Activated CD4-positive, alpha-beta memory T cell treated with anti-CD3 and anti-CD28 coated beads, Interleukin-2, amount 10 ng/mL, durations not matched to agents 7 days and 5 days (primary cell): ENCODE measurements around the gene TPK1. TPM values are rescaled to one million over a fixed set of nuclear protein-coding genes. Genes with fewer than 3 reads are reported as not detected.

ENCODE experiments used
- CTCF ChIA-PET: fragments of 350-600 bp; sonication (Branson Sonifier 250); formaldehyde crosslinking; loops from one replicate; lab custom pipeline; 2021; ENCODE audit warnings: antibody characterized with exemption, inconsistent platforms; lab: Charles Lee
- POLR2A ChIA-PET: fragments of 350-600 bp; sonication (Branson Sonifier 250); formaldehyde crosslinking; loops from one replicate; lab custom pipeline; 2021; ENCODE audit warnings: antibody characterized with exemption; lab: Charles Lee
- DNase-seq: peaks from one replicate; pipeline ENCODE4 v3.0.0-alpha.2; 2020
- H3K27ac Mint-ChIP-seq: one replicate; pipeline ENCODE4 v1.8.0; 2021; ENCODE audit warnings: mild to moderate bottlenecking, mixed read lengths
- H3K27me3 Mint-ChIP-seq: one replicate; pipeline ENCODE4 v1.8.0; 2021; ENCODE audit warnings: mixed read lengths
- H3K36me3 Mint-ChIP-seq: one replicate; pipeline ENCODE4 v1.8.0; 2021; ENCODE audit warnings: low read depth, mixed read lengths
- H3K4me1 Mint-ChIP-seq: one replicate; pipeline ENCODE4 v1.8.0; 2021; ENCODE audit warnings: mixed read lengths
- H3K4me3 Mint-ChIP-seq: one replicate; pipeline ENCODE4 v1.8.0; 2021; ENCODE audit warnings: mild to moderate bottlenecking, mixed read lengths
- H3K9me3 Mint-ChIP-seq: one replicate; pipeline ENCODE4 v1.8.0; 2021; ENCODE audit warnings: mixed read lengths
- total RNA-seq, 2 experiments: library from RNA; stranded (reverse); gene quantifications; one replicate each; pipeline ENCODE4 v1.2.3, GENCODE V29; 2021

The TPK1 gene
- total RNA-seq, 2 experiments from 2014 or later = 16.7 to 18.5 TPM

DNA sequence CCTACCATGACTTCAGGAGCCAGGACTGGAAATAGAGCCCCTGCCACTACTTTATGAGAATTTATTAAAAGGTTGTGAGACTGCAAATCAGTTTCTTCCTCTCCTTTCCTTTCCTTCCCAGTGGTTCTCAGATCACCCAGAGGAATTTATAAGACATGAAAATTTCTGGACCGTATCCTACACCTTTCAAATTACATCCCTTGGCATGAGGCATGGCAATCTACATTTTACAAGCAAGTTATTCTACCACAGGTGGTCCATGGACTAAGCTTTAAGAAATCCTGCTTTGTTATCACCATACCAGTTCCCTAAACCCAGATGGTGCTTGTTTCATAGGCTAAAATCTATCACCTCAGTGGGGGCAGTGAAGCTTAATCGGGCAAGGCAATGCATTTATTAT is 66.5 kb downstream of the TPK1 start:
- no peaks in the 10 kb centered on the region for H3K4me1 Mint-ChIP-seq
- no peaks in the 10 kb centered on the region for H3K9me3 Mint-ChIP-seq
- no peaks in the 10 kb centered on the region for H3K36me3 Mint-ChIP-seq
- no peaks in the 10 kb centered on the region for H3K27me3 Mint-ChIP-seq
- H3K4me3 Mint-ChIP-seq = no peak overlapping the region
- ChIA-PET CTCF (no interaction called here), POLR2A (no interaction called here)
- no peak for DNase-seq
- no peak overlapping the region for H3K27ac Mint-ChIP-seq

DNA sequence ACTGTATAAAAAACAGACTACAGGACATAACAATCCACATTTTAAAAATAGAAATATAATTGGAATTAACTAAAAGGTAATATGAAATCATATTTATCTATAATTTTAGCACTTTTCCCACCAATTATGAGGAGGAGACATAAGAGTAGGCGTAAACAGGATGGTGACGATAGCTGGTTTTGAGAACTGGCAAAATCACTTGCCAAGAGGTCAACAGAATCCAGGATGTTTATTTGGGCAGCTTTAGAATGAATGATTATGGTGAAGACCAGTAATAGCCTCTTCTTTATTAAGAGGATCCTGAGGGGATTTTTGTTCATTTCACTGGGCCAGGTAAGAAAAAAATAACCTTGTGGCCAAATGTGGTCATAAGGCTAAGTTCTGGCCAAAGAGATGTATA is 67.2 kb downstream of the TPK1 start:
- Mint-ChIP-seq H3K4me3 (no peak overlapping the region), H3K9me3 (no peaks in the 10 kb centered on the region), H3K4me1 (no peaks in the 10 kb centered on the region), H3K27ac (no peak overlapping the region), H3K36me3 (peaks cover 3% of the 10 kb centered on the region), H3K27me3 (no peaks in the 10 kb centered on the region)
- ChIA-PET CTCF (interaction anchor here (1.0 kb wide), 1 partner anchor 31 kb away, joined by 4 read pairs; no protein-coding TSS in a partner anchor), POLR2A (no interaction called here)
- DNase-seq = no peak

DNA sequence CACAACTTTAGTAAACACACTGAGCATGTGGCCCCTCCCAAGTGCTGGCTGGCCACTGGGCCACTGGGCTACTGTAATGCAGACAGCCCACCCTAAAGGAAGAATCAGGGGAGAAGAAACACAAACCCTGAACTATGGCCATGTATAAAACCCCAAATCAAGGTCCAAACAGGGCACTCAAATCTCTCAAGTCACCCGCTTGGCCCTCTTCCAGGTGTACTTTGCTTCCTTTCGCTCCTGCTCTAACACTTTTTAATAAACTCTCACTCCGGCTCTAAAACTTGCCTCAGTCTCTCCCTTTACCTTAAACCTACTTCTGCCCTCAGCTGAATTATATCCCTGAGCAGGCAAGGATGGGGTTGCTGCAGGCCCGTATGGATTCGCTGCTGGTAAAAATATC is 72.6 kb downstream of the TPK1 start:
- ChIA-PET CTCF (no interaction called here), POLR2A (no interaction called here)
- no peaks in the 10 kb centered on the region for H3K9me3 Mint-ChIP-seq
- no peaks in the 10 kb centered on the region for H3K4me1 Mint-ChIP-seq
- no peak overlapping the region for H3K27ac Mint-ChIP-seq
- H3K27me3 Mint-ChIP-seq = no peaks in the 10 kb centered on the region
- H3K4me3 Mint-ChIP-seq = no peak overlapping the region
- H3K36me3 Mint-ChIP-seq = peaks cover 6% of the 10 kb centered on the region
- no peak for DNase-seq

DNA sequence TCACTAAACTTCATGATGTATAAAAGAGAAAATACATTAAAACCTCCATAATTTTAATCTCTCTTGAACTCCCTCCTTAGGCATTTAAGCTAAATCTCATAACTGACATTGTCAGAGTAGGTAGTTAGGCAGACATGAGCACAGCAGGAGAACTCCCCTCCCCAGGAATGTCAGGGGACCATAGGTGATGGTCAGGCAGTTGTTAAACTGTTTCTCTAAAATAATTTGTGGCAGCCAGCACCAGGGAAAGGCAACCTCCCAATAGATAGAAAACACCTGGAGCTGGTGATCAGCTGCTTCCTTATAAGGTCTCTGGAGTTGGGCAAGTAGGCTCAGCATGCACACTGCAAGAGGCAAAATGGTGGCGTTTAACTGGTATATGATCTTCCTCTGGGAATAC is 73.0 kb downstream of the TPK1 start:
- ChIA-PET POLR2A (no interaction called here), CTCF (no interaction called here)
- H3K9me3 Mint-ChIP-seq = no peaks in the 10 kb centered on the region
- H3K4me1 Mint-ChIP-seq = no peaks in the 10 kb centered on the region
- peaks cover 6% of the 10 kb centered on the region for H3K36me3 Mint-ChIP-seq
- H3K4me3 Mint-ChIP-seq = no peak overlapping the region
- DNase-seq = no peak
- no peaks in the 10 kb centered on the region for H3K27me3 Mint-ChIP-seq
- no peak overlapping the region for H3K27ac Mint-ChIP-seq

DNA sequence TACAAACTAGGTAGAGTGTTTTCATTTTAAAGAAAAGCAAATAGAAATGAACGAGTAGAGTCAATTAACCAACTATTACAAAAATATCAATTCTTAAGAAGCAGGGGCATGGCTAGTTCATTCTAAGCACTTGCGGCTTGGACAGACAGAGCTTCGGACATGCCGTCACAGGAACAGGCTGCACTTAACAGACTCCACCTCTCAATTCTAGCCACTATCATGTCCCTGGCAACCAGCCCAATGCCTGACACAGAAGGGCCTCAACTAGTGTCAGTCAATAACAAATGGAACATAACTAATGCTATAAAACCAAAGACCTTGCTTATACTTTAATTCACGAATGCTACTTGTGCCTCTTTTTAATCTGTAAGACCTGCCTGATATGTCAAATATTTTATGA is 74.4 kb downstream of the TPK1 start:
- H3K4me1 Mint-ChIP-seq = no peaks in the 10 kb centered on the region
- DNase-seq = no peak
- no peaks in the 10 kb centered on the region for H3K9me3 Mint-ChIP-seq
- no peaks in the 10 kb centered on the region for H3K27me3 Mint-ChIP-seq
- no peak overlapping the region for H3K27ac Mint-ChIP-seq
- H3K4me3 Mint-ChIP-seq = no peak overlapping the region
- CTCF ChIA-PET = no interaction called here
- H3K36me3 Mint-ChIP-seq = peaks cover 9% of the 10 kb centered on the region
- POLR2A ChIA-PET = no interaction called here

DNA sequence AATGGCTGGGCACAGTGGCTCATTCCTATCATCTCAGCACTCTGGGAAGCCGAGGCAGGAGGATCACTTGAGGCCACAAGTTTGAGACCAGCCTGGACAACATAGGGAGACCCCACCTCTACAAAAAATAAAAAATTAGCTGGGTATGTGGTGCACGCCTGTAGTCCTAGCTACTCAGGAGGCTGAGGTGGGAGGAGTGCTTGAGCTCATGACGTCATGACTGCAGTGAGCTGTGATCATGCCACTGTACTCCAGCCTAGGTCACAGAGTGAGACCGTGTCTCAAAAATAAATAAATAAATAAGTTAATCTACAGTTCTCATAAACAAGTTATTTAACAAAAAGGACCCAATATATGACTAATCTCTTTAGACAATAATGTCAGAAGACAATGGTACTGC is 76.2 kb downstream of the TPK1 start:
- POLR2A ChIA-PET = no interaction called here
- no peaks in the 10 kb centered on the region for H3K27me3 Mint-ChIP-seq
- no peak for DNase-seq
- CTCF ChIA-PET = no interaction called here
- H3K4me3 Mint-ChIP-seq = no peak overlapping the region
- H3K9me3 Mint-ChIP-seq = peaks cover 3% of the 10 kb centered on the region
- H3K36me3 Mint-ChIP-seq = peaks cover 9% of the 10 kb centered on the region
- no peak overlapping the region for H3K27ac Mint-ChIP-seq
- H3K4me1 Mint-ChIP-seq = no peaks in the 10 kb centered on the region

DNA sequence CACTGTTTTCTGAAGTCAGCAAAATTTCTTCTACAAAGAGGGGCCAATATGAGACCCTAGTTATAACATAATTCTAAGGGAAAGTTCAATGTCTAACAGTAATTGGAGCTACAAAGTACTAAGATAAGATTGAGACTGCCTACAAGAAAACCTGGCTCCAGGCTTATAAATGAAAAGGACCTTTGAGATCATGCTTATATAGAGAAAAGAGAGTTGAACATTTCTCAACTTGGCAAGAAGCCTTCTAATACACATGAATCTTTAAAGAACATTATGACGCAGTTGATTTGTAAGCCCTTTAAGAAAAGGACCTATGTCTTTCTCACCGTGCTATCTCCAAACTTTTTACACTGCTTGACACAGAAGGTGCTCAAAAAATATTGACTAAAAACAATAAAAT is 87.9 kb downstream of the TPK1 start:
- Mint-ChIP-seq H3K27me3 (no peaks in the 10 kb centered on the region), H3K36me3 (peaks cover 3% of the 10 kb centered on the region), H3K4me1 (no peaks in the 10 kb centered on the region), H3K27ac (no peak overlapping the region), H3K4me3 (no peak overlapping the region), H3K9me3 (peaks cover 2% of the 10 kb centered on the region)
- no peak for DNase-seq
- ChIA-PET CTCF (no interaction called here), POLR2A (no interaction called here)

DNA sequence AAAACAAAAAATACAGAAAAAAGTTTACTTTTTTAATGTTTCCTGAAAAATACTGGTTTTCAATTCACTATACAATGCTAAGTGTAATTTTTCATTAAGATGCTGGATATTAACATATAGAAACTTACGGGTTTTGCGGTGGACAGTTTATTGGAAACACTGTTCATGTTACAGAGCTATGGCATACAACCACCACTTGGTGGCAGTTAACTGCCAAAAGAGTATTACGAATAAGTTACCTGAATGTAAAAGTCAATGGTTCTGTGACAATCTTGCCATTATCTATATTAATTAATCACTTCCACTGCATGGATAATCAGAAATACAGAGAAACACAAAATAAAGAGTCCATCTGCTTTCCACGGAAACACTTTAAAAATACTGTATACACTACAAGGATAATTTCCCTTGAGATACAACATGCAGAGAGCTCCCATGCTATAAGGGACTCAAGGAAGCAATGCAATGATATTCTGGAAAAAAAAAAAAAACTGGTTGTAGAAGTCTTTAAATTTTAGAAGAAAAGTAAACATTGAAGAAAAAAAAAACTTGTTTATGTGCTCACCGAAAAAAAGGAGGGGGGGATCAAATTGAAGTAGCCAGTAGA is 97.0 kb downstream of the TPK1 start:
- ChIA-PET POLR2A (interaction anchor here (1.7 kb wide), 1 partner anchor 97 kb away, joined by 11 read pairs; the partner anchor contains the start of gene TPK1), CTCF (interaction anchor here (0.6 to 3.2 kb wide), 9 partner anchors 9 to 240 kb away, joined by 3 to 12 read pairs (median 4); partner anchors contain the start of gene TPK1)
- H3K4me3 Mint-ChIP-seq = no peak overlapping the region
- no peak overlapping the region for H3K27ac Mint-ChIP-seq
- no peaks in the 10 kb centered on the region for H3K36me3 Mint-ChIP-seq
- H3K27me3 Mint-ChIP-seq = no peaks in the 10 kb centered on the region
- H3K9me3 Mint-ChIP-seq = no peaks in the 10 kb centered on the region
- H3K4me1 Mint-ChIP-seq = peaks cover 2% of the 10 kb centered on the region
- no peak for DNase-seq

DNA sequence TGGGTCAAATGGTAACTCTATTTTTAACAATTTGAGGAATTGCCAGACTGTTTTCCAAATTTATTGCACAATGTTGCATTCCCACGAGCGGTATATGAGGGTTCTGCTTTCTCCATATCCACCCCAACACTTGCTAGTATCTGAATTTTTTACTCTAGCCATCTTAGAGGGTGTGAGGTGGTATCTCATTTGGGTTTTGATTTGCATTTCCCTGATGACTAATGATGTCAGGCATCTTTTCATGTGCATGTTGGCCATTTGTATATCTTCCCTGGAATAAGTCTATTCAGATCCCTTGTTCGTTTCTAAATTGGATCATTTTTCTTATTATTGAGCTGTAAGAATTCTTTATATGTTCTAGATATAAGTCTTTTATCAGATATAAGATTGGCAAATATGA is 97.7 kb downstream of the TPK1 start:
- no peaks in the 10 kb centered on the region for H3K9me3 Mint-ChIP-seq
- POLR2A ChIA-PET = interaction anchor here (1.7 kb wide), 1 partner anchor 97 kb away, joined by 11 read pairs; the partner anchor contains the start of gene TPK1
- no peak for DNase-seq
- H3K27ac Mint-ChIP-seq = no peak overlapping the region
- CTCF ChIA-PET = interaction anchor here (0.7 to 3.2 kb wide), 9 partner anchors 8 to 240 kb away, joined by 3 to 12 read pairs (median 4); partner anchors contain the start of gene TPK1
- no peaks in the 10 kb centered on the region for H3K27me3 Mint-ChIP-seq
- no peak overlapping the region for H3K4me3 Mint-ChIP-seq
- H3K36me3 Mint-ChIP-seq = no peaks in the 10 kb centered on the region
- H3K4me1 Mint-ChIP-seq = peaks cover 2% of the 10 kb centered on the region

DNA sequence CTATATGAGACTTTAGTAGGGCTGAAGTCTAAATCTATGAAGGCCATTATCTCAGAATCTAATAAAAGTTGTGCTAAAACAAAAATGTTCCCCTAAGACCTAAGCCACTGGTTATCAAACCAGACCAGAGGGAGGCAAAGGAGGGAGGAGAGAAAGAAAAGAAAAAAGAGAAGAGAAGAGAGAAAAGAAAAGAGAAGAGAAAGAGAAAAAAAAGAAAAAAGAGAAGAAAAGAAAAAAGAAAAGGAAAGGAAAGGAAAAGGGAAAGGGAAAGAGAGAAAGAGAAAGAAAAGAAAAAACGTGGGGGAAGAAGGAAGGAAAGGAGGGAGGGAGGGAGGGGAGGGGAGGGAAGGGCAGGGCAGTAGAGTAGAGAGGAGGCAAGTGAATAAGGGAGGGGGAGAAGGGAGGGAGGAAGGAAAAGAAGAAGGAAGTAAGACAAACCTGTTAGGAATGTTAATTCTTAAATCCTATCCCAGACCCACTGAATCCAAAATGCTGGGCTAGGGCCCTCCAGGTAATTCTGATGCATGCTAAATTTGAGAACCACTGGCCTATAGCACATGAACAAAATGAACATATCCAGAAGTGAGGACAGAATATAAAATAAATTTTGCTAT is 98.9 kb downstream of the TPK1 start:
- H3K4me3 Mint-ChIP-seq = no peak overlapping the region
- CTCF ChIA-PET = interaction anchor here (0.9 to 2.1 kb wide), 4 partner anchors 32 to 119 kb away, joined by 3 to 7 read pairs (median 4); partner anchors contain the start of gene TPK1
- no peaks in the 10 kb centered on the region for H3K9me3 Mint-ChIP-seq
- peaks cover 2% of the 10 kb centered on the region for H3K4me1 Mint-ChIP-seq
- H3K27me3 Mint-ChIP-seq = no peaks in the 10 kb centered on the region
- no peaks in the 10 kb centered on the region for H3K36me3 Mint-ChIP-seq
- no peak overlapping the region for H3K27ac Mint-ChIP-seq
- POLR2A ChIA-PET = no interaction called here
- no peak for DNase-seq

DNA sequence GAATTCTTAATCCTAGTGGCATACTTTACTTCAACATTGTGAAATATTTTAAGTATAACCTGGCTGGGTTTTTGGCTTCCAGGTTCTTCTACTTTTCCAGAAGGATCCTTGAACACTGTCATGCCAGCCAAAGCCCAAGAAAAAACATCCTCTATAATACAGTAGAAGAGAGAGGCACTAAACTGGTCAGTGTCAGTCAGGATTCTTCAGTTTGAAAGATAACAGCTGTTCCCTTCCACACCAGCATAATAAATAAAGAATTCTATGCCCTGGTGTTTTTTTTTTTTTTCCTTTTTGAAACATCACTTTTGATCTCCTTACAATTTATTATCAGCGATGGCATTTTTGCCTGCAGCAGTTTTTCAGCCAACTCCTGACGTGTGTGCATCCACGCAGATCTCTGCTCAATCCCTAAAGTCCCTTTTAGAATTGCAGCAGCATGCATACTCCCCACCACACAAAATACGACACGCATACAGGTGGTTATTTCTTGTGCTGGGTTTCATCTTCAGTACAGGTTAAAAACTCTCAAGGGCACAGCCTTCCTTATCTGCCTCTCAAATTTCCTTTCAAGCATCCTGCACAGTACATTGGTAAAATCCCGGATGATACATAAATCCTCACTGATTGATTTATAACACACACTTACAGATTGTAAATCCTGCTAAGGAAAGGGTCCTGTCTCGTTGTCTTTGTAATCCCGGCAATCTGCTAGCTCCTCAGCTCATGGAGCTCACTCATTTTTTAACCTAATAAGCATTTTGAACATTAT is 100.2 kb downstream of the TPK1 start:
- H3K27ac Mint-ChIP-seq = no peak overlapping the region
- ChIA-PET CTCF (interaction anchor here (1.1 to 2.1 kb wide), 2 partner anchors 117 to 120 kb away, joined by 3 to 7 read pairs; no protein-coding TSS in a partner anchor), POLR2A (no interaction called here)
- H3K27me3 Mint-ChIP-seq = no peaks in the 10 kb centered on the region
- no peak for DNase-seq
- H3K4me3 Mint-ChIP-seq = no peak overlapping the region
- H3K36me3 Mint-ChIP-seq = no peaks in the 10 kb centered on the region
- H3K4me1 Mint-ChIP-seq = peaks cover 2% of the 10 kb centered on the region
- no peaks in the 10 kb centered on the region for H3K9me3 Mint-ChIP-seq

DNA sequence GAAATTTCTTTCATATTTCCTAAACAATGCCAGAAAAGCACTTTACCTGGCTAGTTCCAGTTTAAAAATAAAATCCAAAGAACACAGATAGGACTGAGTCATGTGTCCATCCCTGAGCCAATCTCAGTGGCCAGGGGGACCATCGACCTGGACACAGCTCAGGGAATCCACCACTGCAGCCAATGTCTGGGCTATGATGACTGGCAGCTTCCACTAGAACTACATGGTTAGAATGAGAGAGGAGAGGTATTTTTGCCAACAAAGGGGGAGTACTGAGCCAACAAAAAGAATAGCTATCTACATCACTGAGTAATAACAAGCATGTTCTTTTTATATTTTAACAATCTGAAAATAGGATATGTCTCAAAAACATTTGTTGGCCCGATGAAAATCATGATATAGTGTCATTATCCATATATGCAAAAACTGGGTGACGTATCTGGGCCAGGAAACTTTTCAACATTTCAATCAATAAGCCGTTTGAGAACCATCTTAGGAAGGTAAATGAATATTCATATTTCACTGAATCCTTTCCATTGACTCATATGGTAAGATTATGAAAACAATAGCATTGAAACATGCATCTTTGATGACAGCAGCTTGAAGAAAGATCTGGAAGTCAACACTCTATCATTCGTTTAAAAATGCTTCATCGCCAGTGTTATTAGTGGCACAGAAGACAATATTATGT is 104.0 kb downstream of the TPK1 start:
- POLR2A ChIA-PET = no interaction called here
- Mint-ChIP-seq H3K36me3 (no peaks in the 10 kb centered on the region), H3K4me3 (no peak overlapping the region), H3K27me3 (no peaks in the 10 kb centered on the region), H3K27ac (no peak overlapping the region), H3K9me3 (no peaks in the 10 kb centered on the region), H3K4me1 (peaks cover 1% of the 10 kb centered on the region)
- CTCF ChIA-PET = no interaction called here
- DNase-seq = no peak

DNA sequence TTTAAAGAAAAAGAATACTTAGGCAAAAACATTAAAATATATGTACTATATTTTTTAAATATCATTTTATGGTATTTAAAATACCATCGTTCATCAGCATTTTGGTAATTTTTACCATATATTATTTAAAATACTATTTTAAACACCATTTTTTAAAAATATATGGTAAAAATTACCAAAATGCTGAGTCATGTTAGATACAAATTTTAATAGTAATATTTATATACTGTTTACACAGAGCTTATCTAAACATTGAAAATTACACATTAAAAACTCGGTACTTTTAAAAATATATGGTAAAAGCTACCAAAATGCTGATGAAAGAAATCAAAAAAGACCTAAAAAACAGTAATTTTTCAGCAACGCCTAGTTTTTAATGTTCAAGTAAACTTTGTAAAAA is 105.6 kb downstream of the TPK1 start:
- POLR2A ChIA-PET = no interaction called here
- Mint-ChIP-seq H3K4me3 (no peak overlapping the region), H3K36me3 (no peaks in the 10 kb centered on the region), H3K27ac (no peak overlapping the region), H3K27me3 (no peaks in the 10 kb centered on the region), H3K4me1 (no peaks in the 10 kb centered on the region), H3K9me3 (no peaks in the 10 kb centered on the region)
- CTCF ChIA-PET = interaction anchor here (2.6 kb wide), 1 partner anchor 10 kb away, joined by 12 read pairs; no protein-coding TSS in a partner anchor
- DNase-seq = no peak
